HG02588 (cell line): ENCODE results near the gene MYLK.
"Not testable (repeated sequence)": the region's sequence is repeated elsewhere in the genome, so short reads cannot be mapped to it uniquely, and the experiment has no call there.

Experiments used
- ATAC-seq: cut with Tn5 transposase; IDR thresholded peaks from one replicate; pipeline ENCODE4 v1.9.1; 2021; ENCODE audit warnings: mild to moderate bottlenecking, moderate library complexity; ENCODE audit not compliant: unreplicated experiment

MYLK gene

GRCh38 chr3:123752228-123752627, 131.9 kb downstream of the MYLK start:
- ATAC-seq: no peak

DNA sequence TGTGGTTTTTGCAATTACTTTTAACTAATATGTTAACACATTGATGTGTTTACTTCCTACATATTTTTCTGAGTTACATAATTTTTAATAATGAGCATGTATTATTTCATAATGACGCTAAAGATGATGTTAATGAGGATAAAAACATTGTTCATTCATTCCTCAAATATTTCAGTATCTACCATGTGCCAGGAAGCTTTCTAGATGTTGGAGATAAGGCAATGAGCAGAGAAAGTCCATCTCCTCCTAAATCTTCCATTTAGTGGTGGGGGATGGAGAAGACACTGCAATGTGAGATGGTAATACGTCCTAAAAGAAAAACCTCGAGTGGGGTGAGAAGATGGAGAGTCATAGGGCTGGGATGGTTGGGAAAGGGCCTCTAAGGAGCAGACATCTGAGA, 132.7 kb downstream of the MYLK start:
- no peak for ATAC-seq

GRCh38 chr3:123750659-123751420, 133.3 kb downstream of the MYLK start:
- no peak for ATAC-seq

DNA sequence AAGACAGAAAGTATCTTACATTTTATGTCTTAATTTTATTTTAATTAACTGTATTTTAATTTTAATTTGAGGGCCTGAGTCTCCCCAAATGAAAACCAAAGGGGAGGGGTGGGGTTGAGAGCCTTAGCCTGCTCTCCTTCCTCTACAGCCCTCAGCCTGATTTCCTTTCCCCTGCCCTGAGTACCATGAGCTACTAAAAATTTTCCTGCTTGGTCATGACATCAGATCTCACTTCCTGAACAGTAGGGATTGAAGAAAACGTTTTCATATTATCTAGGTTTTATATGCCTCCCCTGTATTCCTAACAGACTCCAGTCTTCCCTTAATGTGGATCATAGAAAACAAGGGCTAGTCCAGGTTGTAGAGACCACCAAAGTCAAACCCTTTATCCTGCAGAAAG, 133.9 kb downstream of the MYLK start:
- ATAC-seq: no peak

- no peak for ATAC-seq
These were observed 134.4 kb downstream of the MYLK start for GRCh38 chr3:123749711-123750110.

- ATAC-seq: no peak
These were observed 138.8 kb downstream of the MYLK start for GRCh38 chr3:123745184-123745855.

DNA sequence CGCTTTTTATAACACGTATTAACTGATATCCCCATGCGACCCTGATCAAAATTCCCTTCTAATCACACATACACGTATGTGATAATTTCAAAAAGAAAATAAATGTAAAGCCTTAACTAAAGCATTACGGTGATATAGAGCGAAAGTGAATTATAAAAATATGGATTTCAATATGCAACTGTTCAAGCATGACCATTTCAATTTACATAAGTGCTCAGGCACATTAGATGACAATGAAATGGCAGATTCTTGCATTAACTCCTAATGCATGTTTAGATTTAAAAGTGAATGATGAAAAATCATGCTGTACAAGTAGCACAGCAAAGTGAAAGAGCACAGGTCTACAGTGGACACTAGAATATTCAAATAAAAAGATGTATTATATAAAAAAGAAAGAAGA, 140.1 kb downstream of the MYLK start:
- ATAC-seq: no peak

DNA sequence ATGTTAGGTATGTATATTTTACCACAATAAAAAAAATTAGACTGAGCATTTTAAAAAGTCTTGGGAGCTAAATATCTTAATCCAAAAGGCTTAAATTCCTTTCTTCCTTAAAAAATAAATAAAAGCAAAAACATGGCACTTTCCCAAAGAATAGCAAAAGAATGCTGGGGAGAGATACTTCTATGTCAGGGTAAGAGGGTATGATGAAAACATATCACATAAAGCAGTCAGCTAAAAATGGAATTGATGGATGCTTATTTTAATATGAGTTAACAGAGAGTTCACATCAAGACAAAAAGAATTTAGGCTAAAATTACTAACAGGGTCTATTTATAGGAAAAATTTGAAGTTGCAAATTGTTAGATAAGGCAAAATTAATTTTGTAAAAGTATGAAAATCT, 141.0 kb downstream of the MYLK start:
- ATAC-seq: no peak

GRCh38 chr3:123741041-123741511, 143.1 kb downstream of the MYLK start:
- ATAC-seq: no peak

DNA sequence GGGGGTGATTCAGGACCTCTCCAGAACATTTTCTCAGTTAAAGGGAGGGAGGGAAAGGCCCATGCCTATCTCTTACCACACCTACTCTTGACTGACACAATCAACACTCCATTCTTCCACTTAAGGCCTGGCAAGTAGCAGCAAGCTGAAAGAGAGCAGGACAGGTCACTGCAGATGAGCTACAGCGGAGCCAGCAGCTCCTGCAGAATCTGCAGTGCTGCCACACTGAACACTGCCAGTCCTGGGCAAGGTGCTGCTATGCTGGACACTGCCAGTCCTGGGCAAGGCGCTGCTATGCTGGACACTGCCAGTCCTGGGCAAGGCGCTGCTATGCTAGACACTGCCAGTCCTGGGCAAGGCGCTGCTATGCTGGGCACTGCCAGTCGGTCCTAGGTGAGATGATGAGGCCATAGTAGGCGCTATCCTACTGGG, 143.7 kb downstream of the MYLK start:
- no peak for ATAC-seq

- no peak for ATAC-seq
These were observed 144.4 kb downstream of the MYLK start for GRCh38 chr3:123739754-123740153.

DNA sequence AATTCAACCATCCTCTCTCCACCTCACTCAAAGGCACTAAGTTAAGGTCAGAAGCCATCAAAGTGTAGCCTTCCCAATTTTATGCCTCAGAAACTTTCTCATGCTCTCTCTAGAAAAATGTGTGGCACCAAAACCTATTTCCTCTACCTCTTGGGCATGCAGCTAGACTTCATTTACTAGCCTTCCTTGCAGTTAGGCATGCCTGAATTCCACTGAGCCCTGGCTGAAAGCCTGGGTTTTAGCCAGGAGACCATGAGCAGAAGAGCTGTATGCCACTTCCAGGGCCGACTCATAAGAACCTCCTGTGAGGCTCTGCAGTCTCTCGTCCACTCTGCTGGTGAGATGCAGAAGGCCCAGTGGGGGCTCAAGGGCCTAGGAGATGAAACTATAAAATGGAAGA, 145.0 kb downstream of the MYLK start:
- no peak for ATAC-seq

- not testable (repeated sequence) for ATAC-seq
These were observed 145.6 kb downstream of the MYLK start for GRCh38 chr3:123738522-123738921.

DNA sequence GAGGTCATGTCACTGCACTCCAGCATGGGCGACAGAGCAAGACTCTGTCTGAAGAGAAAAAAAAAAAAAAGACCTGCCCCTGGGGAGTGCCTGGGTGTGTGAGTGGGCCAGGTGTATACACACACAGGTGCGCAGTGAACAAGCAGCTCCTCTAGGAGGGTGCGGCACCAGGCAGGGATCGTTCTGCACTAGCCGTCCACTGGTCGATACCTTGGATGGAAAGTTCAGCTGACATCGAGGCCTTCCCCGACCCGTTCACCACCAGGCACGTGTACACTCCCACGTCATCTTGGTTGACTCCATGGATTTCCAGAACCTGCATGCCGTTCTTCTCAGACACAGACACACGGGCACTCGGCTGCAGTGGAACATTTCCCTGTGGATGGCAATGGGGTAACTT, 147.0 kb downstream of the MYLK start:
- no peak for ATAC-seq

DNA sequence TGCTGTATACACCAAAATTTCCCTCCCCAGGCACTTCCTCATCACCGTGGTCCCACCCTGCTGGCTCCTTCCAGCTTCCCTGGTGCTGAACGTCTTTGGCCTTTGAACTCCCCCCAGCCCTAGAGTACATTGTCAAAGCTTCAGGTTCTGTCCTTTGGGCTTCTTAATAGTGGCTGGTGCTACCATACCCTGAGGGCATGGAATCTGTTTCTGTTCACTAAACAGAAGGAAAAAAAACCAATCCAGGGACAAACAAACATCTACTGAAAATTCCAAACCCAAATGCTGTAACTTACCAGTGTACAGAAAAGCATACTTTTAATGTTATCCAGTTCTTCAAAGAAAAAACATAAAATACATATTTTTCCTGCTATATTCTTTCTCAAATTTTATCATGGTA, 148.7 kb downstream of the MYLK start:
- no peak for ATAC-seq

DNA sequence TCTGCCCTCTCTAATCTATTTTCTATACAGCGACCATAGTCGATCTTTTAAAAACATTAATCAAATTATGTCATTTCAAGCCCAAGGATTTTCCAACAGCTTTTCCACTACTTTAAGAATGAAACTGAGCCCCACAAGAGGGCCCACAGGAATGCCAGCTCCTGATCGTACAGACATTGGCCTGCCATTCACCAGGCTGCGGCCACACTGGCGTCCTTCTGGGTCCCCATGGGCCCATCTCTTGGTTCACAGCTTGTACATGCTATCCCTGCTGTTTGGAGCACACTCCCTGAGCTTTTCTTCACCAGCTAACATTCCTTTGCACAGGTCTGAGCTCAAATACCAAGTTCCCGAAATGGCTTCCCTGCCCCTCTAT, 149.6 kb downstream of the MYLK start:
- no peak for ATAC-seq

- no peak for ATAC-seq
These were observed 150.2 kb downstream of the MYLK start for GRCh38 chr3:123733805-123734526.

GRCh38 chr3:123733341-123733740, 150.8 kb downstream of the MYLK start:
- no peak for ATAC-seq

GRCh38 chr3:123732447-123732846, 151.7 kb downstream of the MYLK start:
- no peak for ATAC-seq

GRCh38 chr3:123730829-123731228, 153.3 kb downstream of the MYLK start:
- no peak for ATAC-seq

- no peak for ATAC-seq
These were observed 155.1 kb downstream of the MYLK start for GRCh38 chr3:123728991-123729390.

DNA sequence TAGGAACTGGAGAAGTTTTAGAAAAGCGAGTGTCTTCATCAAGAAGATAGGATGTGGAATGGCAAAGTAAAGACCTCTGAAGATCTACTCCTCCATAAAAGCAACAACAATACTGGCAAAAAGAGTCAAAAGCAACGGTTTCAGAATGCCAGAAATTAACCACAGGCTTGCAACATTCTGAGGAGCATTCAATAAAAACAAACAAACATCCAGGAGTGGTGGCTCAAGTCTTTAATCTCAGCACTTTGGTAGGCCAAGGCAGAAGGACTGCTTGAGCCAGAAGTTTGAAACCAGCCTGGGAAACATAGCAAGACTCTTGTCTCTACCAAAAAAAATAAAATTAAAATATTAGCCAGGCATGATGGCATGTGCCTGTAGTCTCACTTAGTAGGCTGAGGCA, 156.1 kb downstream of the MYLK start:
- no peak for ATAC-seq
